Mesodermal cell (in vitro differentiated cells): ENCODE data around the gene GNG11.

ENCODE experiments used
- H3K27ac ChIP-seq: 2 replicates; pipeline ENCODE4 v1.7.0; 2013; ENCODE audit warnings: mild to moderate bottlenecking, low read depth, low read length, moderate library complexity; ENCODE audit not compliant: severe bottlenecking
- H3K36me3 ChIP-seq: 2 replicates; pipeline ENCODE4 v1.7.1; 2013; ENCODE audit warnings: mild to moderate bottlenecking, low read length, moderate library complexity; ENCODE audit not compliant: control insufficient read depth, insufficient read depth
- H3K4me1 ChIP-seq: one replicate; pipeline ENCODE4 v1.7.1; 2013; ENCODE audit warnings: mild to moderate bottlenecking, low read length; ENCODE audit not compliant: insufficient read depth, control insufficient read depth, poor library complexity, severe bottlenecking
- H3K4me3 ChIP-seq: 2 replicates; pipeline ENCODE4 v1.7.0; 2013; ENCODE audit warnings: low read length, control low read depth, mild to moderate bottlenecking; ENCODE audit not compliant: insufficient read depth, poor library complexity, severe bottlenecking; ENCODE audit errors: extremely low read depth
- H3K9me3 ChIP-seq: 2 replicates; pipeline ENCODE4 v1.7.1; 2013; ENCODE audit warnings: mild to moderate bottlenecking, low read length, moderate library complexity; ENCODE audit not compliant: control insufficient read depth
- WGBS, 2 experiments: methylation state at CpG; one replicate each; pipeline ENCODE4 v1.1.5; 2013; ENCODE audit warnings: missing lambda C conversion rate in 2 of 2; ENCODE audit not compliant: insufficient coverage in 2 of 2; 5-methylcytosine and 5-hydroxymethylcytosine counted together

GNG11 gene

DNA sequence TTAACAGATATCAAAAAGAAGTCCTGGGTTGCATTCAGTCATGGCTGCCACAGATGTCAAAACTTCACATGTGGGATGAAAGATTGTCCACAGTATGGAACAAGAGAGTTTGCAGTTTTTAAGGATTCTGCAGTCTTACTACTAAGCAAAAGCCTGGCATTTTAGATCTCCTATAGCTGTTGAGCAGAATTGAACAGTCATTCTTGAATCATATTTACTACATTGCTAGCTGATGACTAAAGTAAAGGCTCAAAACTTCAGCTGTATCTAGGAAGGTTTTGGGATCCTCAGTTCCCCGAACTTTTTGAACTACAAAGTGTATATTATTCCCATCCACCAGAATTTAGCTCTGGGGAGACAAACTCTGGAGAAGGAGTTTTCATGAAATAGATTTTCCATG lies 51.6 kb downstream of the GNG11 start:
- no CpG with 5 or more reads among the region's 1 CpG for WGBS, 2 experiments
- Histone ChIP-seq H3K27ac (no peak overlapping the region), H3K9me3 (no peaks in the 10 kb centered on the region)

DNA sequence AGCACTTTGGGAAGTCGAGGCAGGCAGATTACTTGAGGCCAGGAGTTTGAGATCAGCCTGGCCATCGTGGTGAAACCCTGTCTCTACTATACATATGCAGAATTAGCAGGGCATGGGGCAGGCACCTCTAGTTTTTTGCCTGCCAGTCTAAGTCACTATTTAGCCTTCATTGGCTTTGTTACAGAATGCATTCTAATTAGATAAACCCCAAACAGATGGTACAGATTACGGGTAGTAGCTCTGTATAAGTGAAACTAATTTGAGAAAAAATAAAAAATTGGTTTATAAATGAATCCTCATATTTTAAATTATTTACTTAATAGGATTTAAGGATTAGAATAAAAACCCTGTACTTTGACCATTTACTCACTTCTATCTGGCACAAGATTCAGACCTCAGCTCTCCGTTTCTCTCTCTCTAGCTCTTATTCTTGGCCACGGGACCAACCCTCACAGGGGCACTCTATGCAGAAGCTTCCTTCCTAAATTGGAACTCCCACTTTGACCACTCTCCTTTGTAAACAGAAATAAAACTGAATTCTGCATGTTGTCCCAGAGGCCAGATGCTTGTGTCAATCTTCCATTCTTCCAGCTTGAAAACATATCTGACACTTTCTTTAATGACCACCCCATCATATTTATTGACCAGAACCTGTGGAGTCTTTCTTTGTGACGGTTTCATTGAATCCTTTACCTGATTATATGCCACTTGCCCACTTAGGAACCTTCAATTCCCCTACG lies 55.8 kb downstream of the GNG11 start:
- no peak overlapping the region for H3K27ac ChIP-seq
- H3K4me3 ChIP-seq = no peak overlapping the region
- no peaks in the 10 kb centered on the region for H3K4me1 ChIP-seq
- no peaks in the 10 kb centered on the region for H3K36me3 ChIP-seq
- H3K9me3 ChIP-seq = no peaks in the 10 kb centered on the region
- WGBS, 2 experiments = 84 to 93% methylated on average over 5 to 6 of the region's 7 CpGs

More for the DNA sequence above, 51.6 kb downstream of the GNG11 start:
- Histone ChIP-seq H3K4me3 (no peak overlapping the region), H3K36me3 (no peaks in the 10 kb centered on the region), H3K4me1 (no peaks in the 10 kb centered on the region)
